Stimulated activated CD8-positive, alpha-beta memory T cell treated with anti-CD3 and anti-CD28 coated beads, Interleukin-4, amount 100 ng/mL, for 24 hours (primary cell): Measurements from ENCODE around the gene MAN2C1.

Source experiments
- DNase-seq: peaks from one replicate; pipeline ENCODE4 v3.0.0-alpha.2; 2020; ENCODE audit warnings: low read depth

Gene MAN2C1

DNA sequence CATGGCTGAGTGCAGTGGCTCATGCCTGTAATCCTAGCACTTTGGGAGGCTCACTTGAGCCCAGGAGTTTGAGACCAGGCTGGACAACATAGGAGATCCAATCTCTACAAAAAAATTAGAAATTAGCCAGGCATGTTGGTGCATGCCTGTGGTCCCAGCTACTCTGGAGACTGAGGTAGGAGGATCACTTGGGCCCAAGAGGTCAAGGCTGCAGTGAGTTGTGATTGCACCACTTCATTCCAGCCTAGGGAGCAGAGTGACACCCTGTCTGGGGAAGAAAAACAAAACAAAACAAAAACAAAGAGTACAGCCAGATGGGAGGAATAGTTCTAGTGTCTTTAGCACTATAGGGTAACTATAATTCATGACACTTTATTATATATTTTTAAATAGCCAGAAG, 58.7 kb downstream of the MAN2C1 start:
- DNase-seq: no peak

DNA sequence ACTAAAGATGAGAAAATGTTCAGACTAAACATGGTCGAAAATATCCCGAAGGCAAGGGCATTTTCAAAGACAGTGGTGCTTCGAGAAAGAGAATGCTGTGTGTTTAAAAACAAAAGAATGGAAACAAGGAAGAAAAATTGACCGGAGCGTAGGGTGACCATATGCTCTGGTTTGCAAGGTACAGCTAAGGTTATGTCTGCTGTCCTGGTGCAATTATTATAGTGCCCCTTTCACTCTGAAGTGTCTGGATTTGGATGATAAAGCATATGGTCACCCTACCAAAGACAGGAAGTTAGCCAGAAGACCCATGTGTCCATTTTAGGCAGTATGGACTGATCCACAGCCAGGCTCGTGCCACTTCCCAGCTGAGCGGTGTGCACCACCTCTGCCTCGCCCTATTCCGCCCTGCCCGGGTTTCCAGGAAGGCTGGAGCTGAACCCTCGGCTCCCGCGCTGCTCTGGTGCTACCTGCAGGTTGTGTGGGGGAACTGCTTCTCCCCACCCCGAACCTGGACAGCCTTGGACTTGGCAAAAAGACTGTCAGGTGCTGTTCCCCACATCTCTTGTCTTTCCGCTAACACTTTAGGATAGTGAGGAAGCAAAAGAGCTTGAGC, 60.5 kb downstream of the MAN2C1 start:
- DNase-seq: no peak

GRCh38 chr15:75306188-75306587, 62.2 kb downstream of the MAN2C1 start:
- DNase-seq: no peak
